K562 (cell line): ENCODE measurements around the gene UTP14C.

Experiments used
- ATF7 ChIP-seq: fragments of 450-650 bp; IDR thresholded peaks from 2 replicates; pipeline ENCODE4 v1.7.1; 2014; ENCODE audit warnings: mild to moderate bottlenecking, moderate library complexity
- CC2D1A ChIP-seq: fragments of 450-650 bp; IDR thresholded peaks from 2 replicates; pipeline ENCODE4 v1.6.1; 2017; ENCODE audit warnings: mild to moderate bottlenecking
- CTCF ChIP-seq, 3 experiments: IDR thresholded peaks in 2 of 3; conservative IDR thresholded peaks in 1 of 3; 2 replicates each; pipeline ENCODE4 v1.5.1; 2011 to 2012; ENCODE audit warnings: low read length in 3 of 3, mild to moderate bottlenecking in 3 of 3, control low read depth in 2 of 3, improper control_type of control experiment in 1 of 3, inconsistent platforms in 1 of 3, low read depth in 1 of 3, mixed read lengths in 1 of 3, moderate library complexity in 1 of 3; ENCODE audit not compliant: insufficient read depth in 2 of 3
- KLF1 ChIP-seq: fragments of 450-650 bp; IDR thresholded peaks from 2 replicates; pipeline ENCODE4 v1.6.1; 2016; ENCODE audit warnings: missing genetic modification characterization, missing compliant biosample characterization
- KLF16 ChIP-seq: IDR thresholded peaks from 2 replicates; pipeline ENCODE4 v1.6.1; 2016; ENCODE audit warnings: antibody characterized with exemption
- RBM14 ChIP-seq: fragments of 200-400 bp; formaldehyde crosslinking; IDR thresholded peaks from 2 replicates; pipeline ENCODE4 v1.6.1; 2018; ENCODE audit warnings: low read depth, mild to moderate bottlenecking, low read length, moderate library complexity, borderline replicate concordance; ENCODE audit not compliant: insufficient read depth
- SREBF2 ChIP-seq: sonication (generic); formaldehyde crosslinking; IDR thresholded peaks from 2 replicates; pipeline ENCODE4 v1.4.0; 2020; ENCODE audit warnings: mild to moderate bottlenecking, missing genetic modification reagents
- TEAD1 ChIP-seq, 2 experiments: fragments of 450-650 bp in 1 of 2; sonication (generic) in 1 of 2; formaldehyde crosslinking; IDR thresholded peaks; 2 replicates each; pipeline versions ENCODE4 v1.4.0 to v1.8.0; 2020 to 2022; ENCODE audit warnings: mild to moderate bottlenecking in 2 of 2, missing genetic modification reagents in 1 of 2

GRCh38 chr13:51976423-51976822 is 48.1 kb upstream of the UTP14C start:
- no peak for TF ChIP-seq TEAD1 (CRISPR knock-in tag; IDR thresholded peaks at IDR 0.05)
- TF ChIP-seq CTCF (IDR thresholded peaks at IDR 0.05 in 2 of 3, conservative IDR thresholded peaks at IDR 0.05 in 1 of 3; ENCODE audit: insufficient read depth in 2 of 3, low read depth in 1 of 3, low read length in 3 of 3) = no peak
- TF ChIP-seq RBM14 = no peak
- no peak for TF ChIP-seq KLF16
- TF ChIP-seq ATF7 = no peak
- no peak for TF ChIP-seq SREBF2 (CRISPR knock-in tag)
- TF ChIP-seq KLF1 (tag) = no peak
- TF ChIP-seq CC2D1A = no peak
